DOHH2 (cell line): ENCODE results near the gene CAPN12.

Source experiments
- CTCF ChIP-seq: fragments of 200-600 bp; sonication (generic); IDR thresholded peaks from one replicate; pipeline ENCODE4 v1.5.1; 2014; ENCODE audit warnings: antibody characterized with exemption, mild to moderate bottlenecking, low read depth, low read length; ENCODE audit not compliant: poor library complexity, severe bottlenecking
- EZH2phosphoT487 ChIP-seq: fragments of 200-600 bp; sonication (generic); IDR thresholded peaks from 2 replicates; pipeline ENCODE4 v1.6.1; 2017; ENCODE audit warnings: borderline replicate concordance, mild to moderate bottlenecking, antibody characterized with exemption, low read length, moderate library complexity, mixed read lengths

DNA sequence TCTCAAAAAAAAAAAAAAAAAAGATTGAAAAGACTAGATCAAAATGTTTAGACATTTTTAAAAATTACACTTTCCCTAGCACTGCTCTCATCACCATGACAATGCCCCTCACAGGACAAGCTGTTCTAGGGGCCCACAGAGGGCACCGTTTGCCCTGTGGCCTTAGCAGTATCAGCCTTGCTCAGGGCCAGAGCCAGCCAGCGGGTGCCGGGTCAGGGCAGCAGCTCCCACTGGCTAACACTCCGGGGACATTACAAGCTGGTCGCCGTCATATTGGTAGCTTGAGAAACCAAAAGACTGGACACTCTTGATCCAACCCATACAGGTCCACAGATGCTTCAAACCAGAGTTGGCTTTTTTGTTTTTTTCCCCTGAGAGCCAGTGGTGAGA lies 18.0 kb downstream of the CAPN12 start:
- no peak for TF ChIP-seq CTCF
- no peak for TF ChIP-seq EZH2phosphoT487
